Femur (tissue), 1 donor: ENCODE data around the gene PCK1.
A peak's percentile ranks its signal among the peaks of the same experiment; 100 is the strongest.
"Not testable (repeated sequence)": the region's sequence is repeated elsewhere in the genome, so short reads cannot be mapped to it uniquely, and the experiment has no call there.

Experiments used
- DNase-seq: peaks from one replicate; pipeline ENCODE4 v3.0.0-alpha.2; 2017

PCK1 gene

DNA sequence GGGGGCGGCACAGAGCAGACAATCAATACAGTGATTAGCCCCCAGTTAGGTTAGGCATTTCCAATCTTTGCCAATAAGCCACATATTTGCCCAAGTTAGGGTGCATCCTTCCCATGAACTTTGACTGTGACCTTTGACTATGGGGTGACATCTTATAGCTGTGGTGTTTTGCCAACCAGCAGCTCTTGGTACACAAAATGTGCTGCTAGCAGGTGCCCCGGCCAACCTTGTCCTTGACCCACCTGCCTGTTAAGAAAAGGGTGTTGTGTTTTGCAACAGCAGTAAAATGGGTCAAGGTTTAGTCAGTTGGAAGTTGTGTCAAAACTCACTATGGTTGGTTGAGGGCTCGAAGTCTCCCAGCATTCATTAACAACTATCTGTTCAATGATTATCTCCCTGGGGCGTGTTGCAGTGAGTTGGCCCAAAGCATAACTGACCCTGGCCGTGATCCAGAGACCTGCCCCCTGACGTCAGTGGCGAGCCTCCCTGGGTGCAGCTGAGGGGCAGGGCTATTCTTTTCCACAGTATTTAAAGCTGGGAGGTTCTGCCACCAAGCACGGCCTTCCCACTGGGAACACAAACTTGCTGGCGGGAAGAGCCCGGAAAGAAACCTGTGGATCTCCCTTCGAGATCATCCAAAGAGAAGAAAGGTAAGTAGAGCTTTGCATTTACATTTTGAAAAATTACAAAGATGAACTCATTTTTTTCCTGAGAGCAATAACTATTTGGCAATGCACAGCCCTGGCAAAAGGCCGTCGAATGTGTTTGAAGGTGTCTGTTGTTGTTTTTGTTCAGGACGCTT is at the start of gene PCK1:
TSS of gene PCK1 (plus strand) at position 557 of the 802 bp plus-strand sequence. CDS start 302 bp downstream, outside the sequence.
- peak; percentile 72 for DNase-seq

DNA sequence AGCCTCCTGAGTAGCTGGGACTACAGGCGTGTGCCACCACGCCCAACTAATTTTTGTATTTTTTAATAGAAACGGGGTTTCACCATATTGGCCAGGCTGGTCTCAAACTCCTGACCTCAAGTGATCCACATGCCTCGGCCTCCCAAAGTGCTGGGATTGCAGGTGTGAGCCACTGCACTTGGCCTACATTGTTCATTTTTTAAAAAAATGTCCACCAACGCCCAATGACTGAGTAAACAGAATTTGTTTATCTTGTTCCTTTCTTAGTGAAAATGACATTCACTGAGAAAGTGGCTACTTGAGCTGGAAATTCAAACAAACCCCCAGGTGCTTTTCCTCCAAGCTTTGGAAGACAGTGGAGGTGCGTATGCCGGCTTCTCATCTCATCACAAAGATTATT is 49.2 kb upstream of the PCK1 start:
- not testable (repeated sequence) for DNase-seq

- no peak for DNase-seq
Observed at GRCh38 chr20:57512432-57512831, 48.5 kb upstream of the PCK1 start.

GRCh38 chr20:57513199-57513598 is 47.7 kb upstream of the PCK1 start:
- DNase-seq: no peak

DNA sequence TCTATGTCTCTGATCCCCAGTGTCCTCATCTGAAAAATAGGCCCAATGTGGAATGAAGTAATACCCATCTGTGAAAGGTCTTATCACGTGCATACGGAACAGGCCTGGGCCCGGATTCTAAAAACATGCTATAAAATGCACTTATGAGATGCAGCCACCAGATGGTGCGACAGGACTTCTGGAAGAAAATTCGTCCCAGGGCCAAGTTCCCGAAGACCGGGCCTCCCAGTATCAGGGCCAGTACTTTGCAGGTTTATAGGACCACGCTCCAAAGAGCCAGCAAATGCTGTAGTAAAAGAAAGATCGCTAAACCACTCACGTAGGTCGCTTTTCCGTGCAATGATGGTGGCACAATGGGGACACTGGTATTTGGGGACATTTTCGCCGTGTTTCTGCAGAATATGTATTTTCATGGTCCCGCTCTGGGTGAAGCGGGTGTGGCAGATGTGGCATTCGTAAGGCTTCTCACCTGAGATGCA is 46.6 kb upstream of the PCK1 start:
- DNase-seq: peak; percentile 77

DNA sequence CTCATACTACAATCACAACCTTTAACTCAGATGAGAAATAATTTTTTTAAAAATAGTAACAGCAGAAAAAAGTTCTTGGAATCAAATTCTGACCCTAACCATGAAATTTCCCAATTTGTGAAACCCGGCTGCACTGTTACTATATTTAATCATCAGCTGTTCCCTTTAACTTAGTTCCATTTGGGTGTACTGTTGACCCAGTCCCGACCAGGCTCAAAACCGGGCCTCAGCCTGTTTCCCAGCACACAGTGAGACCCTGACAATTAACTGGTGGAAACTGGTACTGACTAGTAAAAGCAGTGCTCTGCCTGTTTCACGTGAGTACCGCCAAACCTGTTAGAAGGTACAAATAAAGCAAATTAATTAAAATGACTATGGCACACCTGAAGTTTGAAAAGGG is 43.0 kb upstream of the PCK1 start:
- no peak for DNase-seq

DNA sequence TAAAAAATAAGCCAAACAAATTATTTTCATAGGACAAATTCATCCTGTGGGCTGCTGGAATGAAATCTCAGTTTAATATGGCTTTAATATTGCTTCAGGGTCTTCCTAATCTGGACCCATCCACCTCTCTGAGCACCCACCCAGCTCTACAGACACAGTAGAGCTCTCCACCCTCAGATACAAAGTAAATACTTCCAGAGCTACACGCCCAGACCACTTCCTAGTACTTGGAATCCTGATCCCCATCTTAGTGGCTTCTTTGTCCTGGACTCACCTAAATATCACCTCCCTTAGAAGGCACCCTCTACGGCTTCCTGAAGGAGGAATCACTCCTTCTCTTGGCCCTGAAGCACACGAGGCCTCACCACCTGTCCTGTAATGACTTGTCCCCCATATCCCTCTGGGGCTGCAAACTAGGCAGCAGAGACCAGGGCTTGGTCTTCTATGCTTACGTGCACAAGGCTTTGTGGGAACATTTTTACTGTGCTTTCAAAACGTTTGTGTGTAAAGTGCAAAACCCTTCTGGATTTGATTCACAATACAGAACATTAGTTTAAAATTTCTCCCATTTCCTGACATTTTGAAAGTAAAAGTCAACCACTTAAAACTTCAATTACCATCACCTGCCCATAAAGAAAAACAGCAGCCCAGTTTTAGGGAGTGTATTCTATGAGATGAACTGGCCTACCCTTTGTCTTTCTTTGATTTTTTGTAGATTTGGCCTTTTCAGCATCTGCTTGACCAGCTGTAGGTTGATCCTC is 38.4 kb upstream of the PCK1 start:
- no peak for DNase-seq

GRCh38 chr20:57523782-57524181 is 37.1 kb upstream of the PCK1 start:
- DNase-seq: no peak

GRCh38 chr20:57524511-57525176 is 36.3 kb upstream of the PCK1 start, which contains the start of gene CTCFL:
Gene CTCFL (minus strand): TSS chr20:57525140. CDS start chr20:57524205, 935 bp downstream.
- no peak for DNase-seq

DNA sequence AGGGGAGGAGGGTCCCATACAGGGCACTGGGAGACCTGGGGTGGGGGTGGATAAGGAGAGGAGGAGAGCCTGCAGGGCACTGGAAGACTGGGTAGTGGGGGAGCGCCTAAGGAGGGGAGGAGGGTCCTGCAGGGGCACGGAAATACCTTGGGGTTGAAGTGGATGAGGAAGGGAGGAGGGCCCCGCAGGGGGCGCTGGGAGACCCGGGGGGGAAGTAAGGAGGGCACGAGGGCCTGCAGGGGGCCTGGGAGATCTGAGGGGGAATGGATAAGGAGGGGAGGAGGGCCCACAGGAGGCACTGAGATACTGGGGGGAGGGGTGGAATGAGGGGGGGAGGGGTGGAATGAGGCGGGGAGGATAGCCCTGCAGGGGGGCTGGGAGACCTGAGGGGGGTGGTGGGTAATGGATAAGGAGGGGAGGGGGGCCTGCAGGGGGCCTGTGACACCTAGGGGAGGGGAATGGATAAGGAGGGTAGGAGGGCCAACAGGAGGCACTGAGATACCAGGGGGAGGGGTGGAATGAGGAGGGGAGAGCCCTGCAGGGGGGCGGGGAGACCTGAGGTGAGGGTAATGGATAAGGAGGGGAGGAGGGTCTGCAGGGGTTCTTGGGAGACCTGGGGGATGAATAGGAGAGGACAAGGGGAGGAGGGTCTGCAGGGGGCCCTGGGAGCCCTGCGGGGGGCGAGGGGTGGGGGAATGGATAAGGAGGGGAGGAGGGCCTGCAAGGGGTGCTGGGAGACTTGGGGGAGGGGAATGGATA is 35.4 kb upstream of the PCK1 start:
- no peak for DNase-seq

DNA sequence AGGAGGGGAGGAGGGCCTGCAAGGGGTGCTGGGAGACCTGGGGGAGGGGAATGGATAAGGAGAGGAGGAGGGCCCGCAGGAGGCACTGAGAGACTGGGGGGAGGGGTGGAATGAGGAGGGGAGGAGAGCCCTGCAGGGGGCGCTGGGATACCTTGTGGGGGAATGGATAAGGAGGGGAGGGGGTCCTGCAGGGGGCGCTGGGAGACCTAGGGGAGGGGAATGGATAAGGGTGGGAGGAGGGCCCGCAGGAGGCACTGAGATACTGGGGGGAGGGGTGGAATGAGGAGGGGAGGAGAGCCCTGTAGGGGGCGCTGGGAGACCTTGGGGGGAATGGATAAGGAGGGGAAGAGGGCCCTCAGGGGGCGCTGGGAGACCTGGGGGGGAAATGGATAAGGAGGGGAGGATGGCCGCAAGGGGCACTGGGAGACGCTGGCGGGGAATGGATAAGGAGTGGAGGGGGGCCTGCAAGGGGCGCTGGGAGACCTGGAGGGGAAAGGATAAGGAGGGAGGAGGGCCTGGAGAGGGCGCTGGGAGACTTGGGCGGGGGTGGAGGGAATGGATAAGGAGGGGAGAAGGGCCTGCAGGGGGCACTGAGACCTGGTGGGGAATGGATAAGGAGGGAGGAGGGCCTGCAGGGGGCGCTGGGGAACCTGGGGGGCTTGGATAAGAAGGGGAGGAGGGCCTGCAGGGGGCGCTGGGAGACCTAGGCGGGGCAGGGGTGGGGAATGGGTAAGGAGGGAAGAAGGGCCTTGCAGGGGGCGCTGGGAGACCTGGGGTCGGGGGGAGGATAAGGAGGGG is 34.6 kb upstream of the PCK1 start:
- DNase-seq: no peak

DNA sequence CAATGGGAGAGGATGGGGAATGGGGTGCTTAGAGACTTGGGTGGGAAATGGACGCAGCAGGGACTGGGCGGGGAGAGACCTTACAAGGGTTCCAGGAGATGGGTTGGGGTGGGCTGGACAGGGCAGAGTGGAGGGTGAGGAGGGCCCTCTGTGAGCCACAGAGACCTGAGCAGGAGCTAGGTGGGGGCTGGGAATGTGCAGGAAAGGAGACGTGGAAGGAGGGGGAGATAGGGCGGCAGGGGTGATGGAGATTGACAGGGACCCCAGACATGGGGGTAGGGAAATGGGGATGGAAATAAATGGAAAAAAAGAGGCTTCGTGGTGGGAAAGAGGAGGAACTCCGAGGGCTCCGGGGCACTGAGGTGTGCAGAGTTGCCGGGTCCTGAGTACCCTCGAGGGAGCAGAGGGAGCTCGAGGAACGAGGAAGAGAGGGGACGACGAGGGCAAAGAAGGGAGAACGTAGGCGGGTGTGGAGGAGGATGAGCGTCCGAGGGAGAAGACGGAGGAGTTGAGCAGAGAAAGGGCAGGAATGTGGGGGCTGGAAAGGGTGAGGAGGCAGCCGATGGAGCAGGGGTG is 33.9 kb upstream of the PCK1 start:
- DNase-seq: no peak

DNA sequence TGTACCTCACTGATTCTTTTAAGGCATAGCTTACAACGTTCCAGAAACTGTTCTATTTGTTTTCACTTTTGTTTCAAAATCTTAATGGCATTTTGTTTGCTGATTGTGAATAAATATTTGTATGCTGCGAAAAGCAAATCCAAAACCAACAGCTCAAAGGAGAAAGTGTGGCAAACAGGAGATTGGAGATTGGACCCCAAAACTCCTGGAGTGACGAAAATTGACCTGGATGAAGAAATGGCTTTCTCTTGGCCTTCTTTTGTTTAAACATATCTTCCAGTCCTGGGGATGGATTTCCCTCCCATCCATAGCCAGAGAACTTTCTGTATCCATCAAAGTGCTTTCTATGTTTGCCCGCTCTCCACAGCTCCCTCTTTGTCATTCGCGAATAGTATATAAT is 33.2 kb upstream of the PCK1 start:
- no peak for DNase-seq

GRCh38 chr20:57528148-57528547 is 32.8 kb upstream of the PCK1 start:
- DNase-seq: no peak

- DNase-seq: no peak
Observed at GRCh38 chr20:57529160-57529585, 31.7 kb upstream of the PCK1 start.

DNA sequence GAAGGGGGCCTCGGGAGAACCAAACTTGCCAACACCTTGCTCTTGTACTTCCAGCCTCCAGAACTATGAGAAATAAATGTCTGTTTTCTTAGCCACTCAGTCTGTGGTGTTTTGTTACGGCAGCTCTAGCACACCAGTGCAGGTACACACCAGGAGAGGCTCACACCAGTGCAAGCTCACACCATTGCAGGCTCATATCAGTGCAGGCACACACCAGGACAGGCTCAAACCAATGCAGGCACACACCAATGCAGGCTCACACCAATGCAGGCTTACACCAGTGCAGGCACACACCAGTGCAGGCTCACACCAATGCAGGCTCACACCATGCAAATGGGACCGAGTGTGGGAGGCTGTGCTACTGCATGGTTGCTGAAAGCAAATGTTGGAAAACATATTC is 31.1 kb upstream of the PCK1 start:
- no peak for DNase-seq

- no peak for DNase-seq
Observed at GRCh38 chr20:57530327-57530981, 30.5 kb upstream of the PCK1 start.

DNA sequence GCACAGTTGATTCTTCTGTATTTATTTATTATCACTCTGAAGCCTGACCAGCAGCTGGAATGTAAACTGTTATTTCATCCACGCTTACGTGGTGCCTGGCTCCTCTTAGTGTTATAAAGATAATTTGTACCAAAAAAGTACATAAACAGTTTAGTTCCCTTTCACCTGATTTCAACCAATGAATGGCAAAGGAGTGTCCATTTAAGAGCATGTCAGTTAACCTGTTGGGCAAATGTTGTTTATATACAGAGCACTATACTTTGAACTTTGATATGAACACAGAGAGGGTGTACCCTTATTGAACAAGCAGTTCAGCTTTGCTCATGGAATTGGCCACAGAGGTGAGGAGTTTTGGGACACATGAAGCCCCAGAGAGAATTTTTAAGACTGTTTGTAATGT is 28.8 kb upstream of the PCK1 start:
- no peak for DNase-seq

GRCh38 chr20:57535297-57535696 is 25.6 kb upstream of the PCK1 start:
- DNase-seq: no peak

DNA sequence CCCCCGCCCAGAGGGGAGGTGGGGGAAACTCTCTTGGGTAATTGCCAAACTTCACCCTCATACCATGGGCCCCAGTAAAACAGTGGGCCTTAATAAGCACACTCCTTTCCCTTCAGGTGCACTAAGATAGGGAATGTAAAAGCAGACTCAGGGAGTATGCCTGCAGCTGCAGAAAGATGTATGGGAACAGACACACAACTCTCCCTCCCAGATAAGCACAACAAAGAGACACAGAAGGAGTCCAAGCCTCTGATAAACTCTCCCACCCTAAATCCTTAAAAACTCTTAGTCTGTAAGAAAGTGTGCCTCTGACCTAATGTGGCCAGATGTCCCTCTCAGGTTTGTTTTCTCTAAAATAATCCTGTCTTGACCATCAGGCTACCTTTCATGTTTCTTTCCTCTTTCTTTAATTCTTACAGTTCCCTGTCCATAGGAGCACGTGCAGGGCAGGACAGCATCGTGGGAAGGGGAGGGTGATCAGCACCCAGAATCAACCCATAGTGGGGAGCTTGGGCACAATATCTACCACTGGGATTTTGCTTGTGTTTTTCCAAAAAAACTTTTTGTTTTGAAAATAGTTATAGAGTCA is 24.7 kb upstream of the PCK1 start:
- DNase-seq: no peak
